Stimulated activated CD8-positive, alpha-beta memory T cell treated with anti-CD3 and anti-CD28 coated beads, Interleukin-15, amount 100 ng/mL, for 1 hour (primary cell): ENCODE measurements around the gene C1QB.

Experiments used
- DNase-seq: peaks from one replicate; pipeline ENCODE4 v3.0.0-alpha.2; 2020; ENCODE audit warnings: low read depth

The C1QB gene, protein sequence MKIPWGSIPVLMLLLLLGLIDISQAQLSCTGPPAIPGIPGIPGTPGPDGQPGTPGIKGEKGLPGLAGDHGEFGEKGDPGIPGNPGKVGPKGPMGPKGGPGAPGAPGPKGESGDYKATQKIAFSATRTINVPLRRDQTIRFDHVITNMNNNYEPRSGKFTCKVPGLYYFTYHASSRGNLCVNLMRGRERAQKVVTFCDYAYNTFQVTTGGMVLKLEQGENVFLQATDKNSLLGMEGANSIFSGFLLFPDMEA

DNA sequence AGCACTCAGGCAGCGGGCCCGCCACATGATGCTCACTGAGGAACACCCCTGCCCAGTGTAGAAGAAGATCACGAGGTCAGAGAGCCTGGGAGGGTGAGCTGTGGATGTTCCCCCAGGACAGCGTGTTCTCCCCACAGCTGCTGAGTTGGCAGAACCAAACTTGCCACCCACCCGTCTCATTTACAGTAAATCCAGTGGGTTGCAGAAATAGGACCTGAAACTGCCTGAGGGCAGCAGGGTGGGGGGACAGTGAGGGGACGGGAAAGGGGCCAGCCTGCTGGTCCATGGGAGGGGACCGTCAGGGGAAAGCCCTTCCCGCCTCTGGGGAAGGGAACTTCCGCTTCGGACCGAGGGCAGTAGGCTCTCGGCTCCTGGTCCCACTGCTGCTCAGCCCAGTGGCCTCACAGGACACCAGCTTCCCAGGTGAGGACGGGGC lies at the start of gene C1QB:
C1QB (plus strand) TSS at position 356 of the 436 bp plus-strand sequence. CDS start 6,227 bp downstream, outside the sequence.
- no peak for DNase-seq

- no peak for DNase-seq
Observed at GRCh38 chr1:22606161-22606560, 46.9 kb upstream of the C1QB start.

GRCh38 chr1:22607154-22607553 lies 45.9 kb upstream of the C1QB start:
- no peak for DNase-seq

DNA sequence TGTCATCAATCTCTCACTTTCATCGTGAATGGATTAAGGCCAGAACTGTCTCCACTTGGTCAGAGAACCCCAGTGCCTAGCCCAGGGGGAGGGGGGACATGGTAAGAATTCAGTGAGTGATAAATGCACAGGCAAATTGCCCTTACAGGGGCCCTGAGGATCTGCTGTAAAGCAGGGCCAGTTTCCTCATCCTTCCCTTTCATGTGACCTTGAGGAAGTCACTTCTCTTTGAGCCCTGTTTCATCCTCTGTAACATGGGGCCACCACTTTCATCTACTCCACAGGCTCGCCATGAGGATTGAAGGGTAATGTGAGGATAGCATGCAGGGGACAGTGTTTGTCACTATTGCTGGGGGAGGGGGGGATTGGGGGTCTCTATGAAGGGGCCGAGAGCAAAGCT lies 44.7 kb upstream of the C1QB start:
- no peak for DNase-seq

DNA sequence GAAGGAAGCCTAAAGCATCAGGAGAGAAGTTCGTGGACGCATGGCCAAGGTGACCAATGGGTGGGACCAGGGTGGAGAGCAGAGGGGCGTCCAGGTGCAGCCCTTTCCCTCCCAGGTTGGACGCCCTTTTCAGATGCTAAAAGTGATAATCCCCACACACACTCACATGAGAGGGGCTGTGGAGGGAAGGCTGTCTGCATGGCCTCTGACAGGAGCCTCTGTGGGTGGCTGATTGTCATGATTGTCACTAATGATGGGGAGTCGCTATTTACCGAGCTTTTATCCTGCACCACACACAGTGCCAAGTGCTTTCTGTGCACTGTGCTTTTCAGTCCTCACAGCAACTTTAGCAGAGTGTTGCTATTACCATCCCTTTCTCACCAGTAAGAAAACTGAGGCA lies 43.7 kb upstream of the C1QB start:
- no peak for DNase-seq

- no peak for DNase-seq
Observed at GRCh38 chr1:22611530-22611947, 41.5 kb upstream of the C1QB start.

- no peak for DNase-seq
Observed at GRCh38 chr1:22612671-22613571, 40.1 kb upstream of the C1QB start.

- DNase-seq: no peak
Observed at GRCh38 chr1:22613572-22613918, 39.5 kb upstream of the C1QB start.

- no peak for DNase-seq
Observed at GRCh38 chr1:22613951-22614350, 39.1 kb upstream of the C1QB start.

- DNase-seq: no peak
Observed at GRCh38 chr1:22615886-22616285, 37.1 kb upstream of the C1QB start.

GRCh38 chr1:22616571-22616970 lies 36.5 kb upstream of the C1QB start:
- no peak for DNase-seq

DNA sequence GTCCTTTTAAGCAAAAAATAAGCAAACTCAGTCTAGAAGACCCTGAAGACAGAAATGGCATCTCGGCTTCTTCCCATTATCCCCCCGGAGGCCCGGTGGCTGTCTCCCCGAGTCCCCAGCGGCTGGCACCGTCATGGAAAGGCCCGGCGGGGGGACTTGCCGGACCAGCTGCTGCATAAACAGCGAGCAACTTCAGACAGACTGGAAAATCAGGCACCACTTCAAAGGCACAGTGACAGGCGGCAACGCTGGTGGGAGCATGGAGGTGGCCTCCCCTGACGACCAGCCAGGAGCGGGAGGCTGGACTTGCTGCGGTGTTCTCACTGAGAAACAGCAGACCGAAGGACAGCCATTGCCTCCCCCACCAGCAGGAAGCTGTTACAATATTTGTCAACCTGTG lies 35.0 kb upstream of the C1QB start:
- DNase-seq: no peak

DNA sequence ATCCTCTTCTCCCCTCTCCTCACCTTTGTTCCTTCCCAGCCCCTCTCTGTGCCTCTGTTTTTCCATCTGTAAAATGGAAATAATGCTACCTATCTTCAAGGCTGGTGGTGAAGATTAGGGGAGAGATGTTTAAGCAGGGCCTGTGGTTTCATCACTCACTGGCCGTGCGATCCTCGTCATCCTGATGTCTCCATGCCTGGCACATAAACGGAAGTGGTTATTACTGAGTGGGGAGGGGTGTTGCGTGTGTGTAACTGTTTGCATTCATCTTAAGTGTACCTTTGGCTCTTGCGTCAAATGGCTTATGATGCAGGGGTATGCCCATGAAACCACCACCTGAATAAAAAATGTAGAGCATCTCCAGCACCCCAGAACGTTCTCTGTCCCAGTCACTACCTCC lies 33.8 kb upstream of the C1QB start:
- DNase-seq: no peak

DNA sequence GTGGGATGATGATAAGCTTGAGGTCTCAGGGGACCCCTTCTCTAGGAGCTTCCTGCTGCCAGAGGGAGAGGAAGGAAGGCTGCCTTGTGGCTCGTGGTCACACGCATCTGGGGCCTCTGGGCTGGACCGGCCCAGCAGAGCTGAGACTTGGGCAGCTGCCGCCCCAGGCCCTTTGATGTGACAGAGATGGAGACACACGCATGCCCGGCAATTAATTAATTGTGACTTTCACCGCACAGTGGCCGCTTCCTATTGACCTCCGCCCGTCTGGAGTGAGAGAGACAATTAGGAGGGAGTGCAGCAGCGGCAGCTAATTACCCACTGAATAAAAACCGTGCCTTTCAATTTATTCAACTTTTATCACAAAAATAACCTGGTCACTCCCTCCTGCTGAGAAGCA lies 33.2 kb upstream of the C1QB start:
- no peak for DNase-seq

DNA sequence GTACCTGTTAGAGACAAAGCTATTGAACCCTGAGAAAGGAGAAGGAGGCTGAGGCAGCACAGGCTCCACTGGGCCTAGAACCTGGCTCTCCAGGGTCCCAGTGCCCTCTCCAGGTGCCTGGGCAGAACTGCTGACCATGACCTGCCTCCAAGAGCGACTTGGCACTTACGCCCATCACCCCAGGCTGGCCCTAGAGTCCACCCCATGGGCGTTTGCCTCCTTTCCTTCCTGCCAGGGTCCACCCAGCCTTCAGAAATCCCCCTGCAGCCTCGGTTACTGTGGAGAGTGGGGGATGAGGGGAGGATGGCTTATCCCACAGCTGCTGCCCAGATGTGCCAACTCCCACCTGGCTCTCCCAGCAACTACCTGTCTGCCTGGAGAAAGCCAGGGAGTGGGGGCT lies 31.3 kb upstream of the C1QB start:
- no peak for DNase-seq

- DNase-seq: no peak
Observed at GRCh38 chr1:22625262-22625925, 27.6 kb upstream of the C1QB start.

- DNase-seq: no peak
Observed at GRCh38 chr1:22626237-22627157, 26.5 kb upstream of the C1QB start.

GRCh38 chr1:22627331-22627730 lies 25.7 kb upstream of the C1QB start:
- no peak for DNase-seq

DNA sequence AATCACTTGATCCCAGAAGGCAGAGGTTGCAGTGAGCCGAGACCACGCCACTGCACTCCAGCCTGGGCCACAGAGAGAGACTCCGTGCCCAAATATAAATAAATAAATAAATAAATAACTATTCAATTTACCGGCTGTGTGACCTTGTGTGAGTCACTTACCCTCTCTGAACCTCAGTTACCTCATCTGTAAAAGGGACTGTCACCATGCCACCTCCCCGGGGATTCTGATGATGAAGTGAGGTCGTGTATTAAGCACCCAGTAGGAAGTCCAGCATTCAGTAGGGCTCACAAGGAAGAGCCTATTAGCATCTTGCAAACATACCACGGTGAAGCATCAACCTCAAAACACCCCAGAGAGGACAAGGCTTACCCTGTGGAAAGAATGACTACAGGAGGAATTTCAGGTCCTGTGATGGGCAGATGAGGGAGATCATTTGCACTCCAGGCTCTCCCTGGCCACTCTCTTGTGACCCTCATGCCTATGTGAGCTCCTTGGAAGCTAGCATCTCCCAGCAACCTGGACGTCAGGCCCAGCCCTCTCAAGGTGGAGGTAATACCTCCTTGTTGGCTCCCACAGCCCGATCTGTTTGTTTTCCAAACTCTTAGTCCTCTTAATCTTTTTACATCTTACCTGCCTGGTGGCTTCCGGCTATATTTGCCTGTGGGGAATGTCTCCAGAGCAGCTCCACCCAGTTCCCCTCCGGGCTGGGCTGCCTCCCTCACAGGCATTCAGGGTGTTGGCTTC lies 24.2 kb upstream of the C1QB start:
- DNase-seq: no peak

DNA sequence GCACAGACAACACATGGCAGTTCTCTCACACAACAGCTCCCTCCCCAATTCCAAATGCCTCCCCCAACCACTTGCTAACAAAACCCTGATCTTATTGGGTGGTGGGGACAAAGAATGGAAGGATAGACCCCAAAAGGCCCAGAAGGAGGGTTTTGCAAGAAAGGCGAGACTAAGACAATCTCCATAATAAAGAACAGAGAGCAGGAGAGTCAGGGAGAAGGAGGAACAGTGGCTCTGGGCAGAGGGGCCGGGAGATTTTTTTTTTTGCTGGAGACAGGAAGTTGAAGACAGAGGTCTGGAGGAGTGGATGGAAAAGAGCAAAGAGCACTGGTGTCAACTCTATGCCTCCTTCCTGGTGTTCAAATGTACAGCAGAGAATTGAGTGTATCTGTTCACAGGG lies 23.1 kb upstream of the C1QB start:
- DNase-seq: no peak
